ENCODE measurements around the gene USP54.
"Not testable (repeated sequence)": the region's sequence is repeated elsewhere in the genome, so short reads cannot be mapped to it uniquely, and the experiment has no call there.

USP54 gene

DNA sequence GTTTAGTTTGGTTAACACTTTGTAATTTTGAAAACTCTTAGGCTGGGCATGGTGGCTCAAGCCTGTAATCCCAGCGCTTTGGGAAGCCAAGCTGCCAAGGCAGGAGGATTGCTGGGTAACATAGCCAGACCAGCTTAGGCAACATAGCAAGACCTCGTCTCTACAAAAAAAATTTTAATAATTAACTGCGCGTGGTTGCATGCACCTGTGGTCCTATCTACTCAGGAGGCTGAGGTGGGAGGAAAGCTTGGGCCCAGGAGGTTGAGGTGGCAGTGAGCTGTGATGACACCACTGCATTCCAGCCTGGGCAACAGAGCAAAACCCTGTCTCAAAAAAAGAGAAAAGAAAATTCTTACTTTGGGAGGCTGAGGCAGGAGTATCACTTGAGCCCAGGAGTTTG, 31.9 kb upstream of the USP54 start:
- Histone ChIP-seq H3K27ac (ENCODE audit: low read depth, low read length) (no peak overlapping the region), H3K4me3 (ENCODE audit: low read length) (no peak overlapping the region), H4K20me1 (ENCODE audit: control insufficient read depth, insufficient read depth, low read depth, low read length) (no peaks in the 10 kb centered on the region), H3K9me3 (ENCODE audit: control insufficient read depth, insufficient read depth, low read length) (no peaks in the 10 kb centered on the region), H3K4me1 (ENCODE audit: control insufficient read depth, low read length) (peaks cover 18% of the 10 kb centered on the region), H3K36me3 (ENCODE audit: control insufficient read depth, low read length) (peaks cover 10% of the 10 kb centered on the region; the same call in 1 of the 2 replicates), H3K9me2 (replicated peaks; ENCODE audit: control insufficient read depth, low read length) (no peaks in the 10 kb centered on the region), H3K79me2 (ENCODE audit: control insufficient read depth, low read length) (peaks cover 18% of the 10 kb centered on the region), H3F3A (ENCODE audit: control insufficient read depth, insufficient read depth) (no peaks in the 10 kb centered on the region), H3K4me2 (ENCODE audit: low read length) (no peak overlapping the region), H3K27me3 (ENCODE audit: control insufficient read depth, low read length) (no peaks in the 10 kb centered on the region)
- TF ChIP-seq, protein P1, sequence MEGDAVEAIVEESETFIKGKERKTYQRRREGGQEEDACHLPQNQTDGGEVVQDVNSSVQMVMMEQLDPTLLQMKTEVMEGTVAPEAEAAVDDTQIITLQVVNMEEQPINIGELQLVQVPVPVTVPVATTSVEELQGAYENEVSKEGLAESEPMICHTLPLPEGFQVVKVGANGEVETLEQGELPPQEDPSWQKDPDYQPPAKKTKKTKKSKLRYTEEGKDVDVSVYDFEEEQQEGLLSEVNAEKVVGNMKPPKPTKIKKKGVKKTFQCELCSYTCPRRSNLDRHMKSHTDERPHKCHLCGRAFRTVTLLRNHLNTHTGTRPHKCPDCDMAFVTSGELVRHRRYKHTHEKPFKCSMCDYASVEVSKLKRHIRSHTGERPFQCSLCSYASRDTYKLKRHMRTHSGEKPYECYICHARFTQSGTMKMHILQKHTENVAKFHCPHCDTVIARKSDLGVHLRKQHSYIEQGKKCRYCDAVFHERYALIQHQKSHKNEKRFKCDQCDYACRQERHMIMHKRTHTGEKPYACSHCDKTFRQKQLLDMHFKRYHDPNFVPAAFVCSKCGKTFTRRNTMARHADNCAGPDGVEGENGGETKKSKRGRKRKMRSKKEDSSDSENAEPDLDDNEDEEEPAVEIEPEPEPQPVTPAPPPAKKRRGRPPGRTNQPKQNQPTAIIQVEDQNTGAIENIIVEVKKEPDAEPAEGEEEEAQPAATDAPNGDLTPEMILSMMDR (IDR thresholded peaks at IDR 0.05; ENCODE audit: low read depth, low read length, poor library complexity, severe bottlenecking) = no peak
- no peak for TF ChIP-seq EZH2phosphoT487 (IDR thresholded peaks at IDR 0.05; ENCODE audit: borderline replicate concordance, low read length)

DNA sequence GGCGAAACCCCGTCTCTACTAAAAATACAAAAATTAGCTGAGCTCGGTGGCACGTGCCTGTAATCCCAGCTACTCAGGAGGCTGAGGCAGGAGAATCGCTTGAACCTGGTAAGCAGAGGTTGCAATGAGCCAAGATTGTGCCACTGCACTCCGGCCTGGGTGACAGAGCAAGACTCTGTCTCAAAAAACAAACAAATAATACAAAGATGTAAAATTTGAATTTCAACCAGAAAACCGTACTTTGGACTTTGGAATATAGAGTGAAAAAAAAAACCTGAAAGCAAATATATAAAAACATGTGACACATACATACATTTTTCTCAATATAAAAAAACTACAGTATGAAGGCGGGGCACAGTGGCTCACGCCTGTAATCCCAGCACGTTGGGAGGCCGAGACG, 29.8 kb upstream of the USP54 start:
- H3K36me3 ChIP-seq (ENCODE audit: control insufficient read depth, low read length); H3F3A ChIP-seq (ENCODE audit: control insufficient read depth, insufficient read depth); H4K20me1 ChIP-seq (ENCODE audit: control insufficient read depth, insufficient read depth, low read depth, low read length); H3K27ac ChIP-seq (ENCODE audit: low read depth, low read length); H3K4me1 ChIP-seq (ENCODE audit: control insufficient read depth, low read length); H3K79me2 ChIP-seq (ENCODE audit: control insufficient read depth, low read length); H3K9me3 ChIP-seq (ENCODE audit: control insufficient read depth, insufficient read depth, low read length); H3K4me2 ChIP-seq (ENCODE audit: low read length); H3K4me3 ChIP-seq (ENCODE audit: low read length); H3K9me2 ChIP-seq (replicated peaks; ENCODE audit: control insufficient read depth, low read length); H3K27me3 ChIP-seq (ENCODE audit: control insufficient read depth, low read length): not testable (repeated sequence)

DNA sequence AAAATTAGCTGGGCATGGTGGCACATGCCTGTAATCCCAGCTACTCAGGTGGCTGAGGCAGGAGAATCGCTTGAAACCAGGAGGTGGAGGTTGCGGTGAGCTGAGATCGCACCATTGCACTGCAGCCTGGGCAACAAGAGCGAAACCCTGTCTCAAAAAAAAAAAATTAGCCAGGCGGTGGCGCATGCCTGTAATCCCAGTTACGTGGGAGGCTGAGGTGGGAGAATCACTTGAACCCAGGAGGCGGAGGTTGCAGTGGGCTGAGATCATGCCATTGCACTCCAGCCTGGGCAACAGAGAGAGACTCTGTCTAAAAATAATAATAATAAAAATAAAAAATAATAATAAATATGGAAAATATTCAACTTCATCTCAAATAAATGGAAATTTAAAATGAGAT, 26.0 kb upstream of the USP54 start:
- not testable (repeated sequence) for H3K4me2 ChIP-seq (ENCODE audit: low read length); H4K20me1 ChIP-seq (ENCODE audit: control insufficient read depth, insufficient read depth, low read depth, low read length); H3K27ac ChIP-seq (ENCODE audit: low read depth, low read length); H3K36me3 ChIP-seq (ENCODE audit: control insufficient read depth, low read length); H3K27me3 ChIP-seq (ENCODE audit: control insufficient read depth, low read length); H3K4me1 ChIP-seq (ENCODE audit: control insufficient read depth, low read length); H3K9me3 ChIP-seq (ENCODE audit: control insufficient read depth, insufficient read depth, low read length); H3F3A ChIP-seq (ENCODE audit: control insufficient read depth, insufficient read depth); H3K4me3 ChIP-seq (ENCODE audit: low read length); H3K79me2 ChIP-seq (ENCODE audit: control insufficient read depth, low read length); H3K9me2 ChIP-seq (replicated peaks; ENCODE audit: control insufficient read depth, low read length)

DNA sequence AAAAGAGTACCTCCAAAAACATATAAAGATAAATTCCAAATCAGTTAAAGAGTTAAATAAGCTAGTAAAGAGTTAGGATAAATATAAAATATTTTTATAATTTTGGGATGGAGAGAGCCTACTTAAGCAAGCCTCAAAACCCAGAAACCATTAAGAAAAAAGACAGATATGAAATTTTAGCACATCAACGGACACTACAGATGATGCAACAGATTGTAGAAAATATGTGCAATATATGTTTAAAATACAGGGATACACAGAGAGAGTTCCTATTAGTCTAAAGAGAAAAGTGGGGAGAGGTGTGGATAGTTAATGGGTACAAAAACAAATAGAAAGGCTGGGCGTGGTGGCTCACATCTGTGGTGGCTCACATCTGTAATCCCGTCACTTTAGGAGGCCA, 23.6 kb upstream of the USP54 start:
- Histone ChIP-seq H3K4me1 (ENCODE audit: control insufficient read depth, low read length) (no peaks in the 10 kb centered on the region), H3K9me3 (ENCODE audit: control insufficient read depth, insufficient read depth, low read length) (no peaks in the 10 kb centered on the region), H4K20me1 (ENCODE audit: control insufficient read depth, insufficient read depth, low read depth, low read length) (no peaks in the 10 kb centered on the region), H3K79me2 (ENCODE audit: control insufficient read depth, low read length) (no peaks in the 10 kb centered on the region), H3K27ac (ENCODE audit: low read depth, low read length) (no peak overlapping the region), H3K9me2 (replicated peaks; ENCODE audit: control insufficient read depth, low read length) (no peaks in the 10 kb centered on the region), H3F3A (ENCODE audit: control insufficient read depth, insufficient read depth) (no peaks in the 10 kb centered on the region), H3K4me2 (ENCODE audit: low read length) (no peak overlapping the region), H3K4me3 (ENCODE audit: low read length) (no peak overlapping the region), H3K36me3 (ENCODE audit: control insufficient read depth, low read length) (no peaks in the 10 kb centered on the region), H3K27me3 (ENCODE audit: control insufficient read depth, low read length) (no peaks in the 10 kb centered on the region)
- TF ChIP-seq, protein P1 (IDR thresholded peaks at IDR 0.05; ENCODE audit: low read depth, low read length, poor library complexity, severe bottlenecking) = no peak
- TF ChIP-seq EZH2phosphoT487 (IDR thresholded peaks at IDR 0.05; ENCODE audit: borderline replicate concordance, low read length) = no peak

Measured in DOHH2 (cell line).